NCI-H146 (cell line): Measurements from ENCODE around the gene ST3GAL3.

Experiments
- DNase-seq: peaks from one replicate; lab custom pipeline; 2025; lab: John Stamatoyannopoulos, UW

Gene ST3GAL3

GRCh38 chr1:43914576-43915525 lies 207.5 kb downstream of the ST3GAL3 start:
- no peak for DNase-seq

GRCh38 chr1:43919906-43920305 lies 212.6 kb downstream of the ST3GAL3 start:
- DNase-seq, result no peak

- DNase-seq, result no peak
Observed at GRCh38 chr1:43921022-43921421, 213.7 kb downstream of the ST3GAL3 start.

GRCh38 chr1:43924516-43924915 lies 217.2 kb downstream of the ST3GAL3 start:
- no peak for DNase-seq

- DNase-seq, result no peak
Observed at GRCh38 chr1:43925846-43926245, 218.5 kb downstream of the ST3GAL3 start.

- DNase-seq, result peak; percentile 3
Observed at GRCh38 chr1:43930168-43930948, 223.0 kb downstream of the ST3GAL3 start.

- DNase-seq, result no peak
Observed at GRCh38 chr1:43930949-43931275, 223.6 kb downstream of the ST3GAL3 start.

- DNase-seq, result no peak
Observed at GRCh38 chr1:43931711-43932660, 224.7 kb downstream of the ST3GAL3 start.

- DNase-seq, result peak; percentile 24
Observed at GRCh38 chr1:43932786-43933385, 225.6 kb downstream of the ST3GAL3 start.

- DNase-seq, result peak; percentile 43
Observed at GRCh38 chr1:43933386-43934100, 226.2 kb downstream of the ST3GAL3 start, which contains the start of gene ARTN. Gene ARTN (plus strand): TSS chr1:43933801. CDS start chr1:43935657, 1,856 bp downstream.

- peak; percentile 63 for DNase-seq
Observed at GRCh38 chr1:43934101-43934985, 227.0 kb downstream of the ST3GAL3 start.

- DNase-seq, result no peak
Observed at GRCh38 chr1:43934986-43935324, 227.6 kb downstream of the ST3GAL3 start.

- peak; percentile 66 for DNase-seq
Observed at GRCh38 chr1:43935711-43936427, 228.5 kb downstream of the ST3GAL3 start.

GRCh38 chr1:43936431-43937151 lies 229.3 kb downstream of the ST3GAL3 start:
- peak; percentile 70 for DNase-seq

- DNase-seq, result no peak
Observed at GRCh38 chr1:43937179-43937865, 230.0 kb downstream of the ST3GAL3 start.

- DNase-seq, result no peak
Observed at GRCh38 chr1:43938383-43938782, 231.0 kb downstream of the ST3GAL3 start.

- no peak for DNase-seq
Observed at GRCh38 chr1:43938892-43939587, 231.7 kb downstream of the ST3GAL3 start.
